ENCODE measurements around the gene C2orf92.

C2orf92 gene

DNA sequence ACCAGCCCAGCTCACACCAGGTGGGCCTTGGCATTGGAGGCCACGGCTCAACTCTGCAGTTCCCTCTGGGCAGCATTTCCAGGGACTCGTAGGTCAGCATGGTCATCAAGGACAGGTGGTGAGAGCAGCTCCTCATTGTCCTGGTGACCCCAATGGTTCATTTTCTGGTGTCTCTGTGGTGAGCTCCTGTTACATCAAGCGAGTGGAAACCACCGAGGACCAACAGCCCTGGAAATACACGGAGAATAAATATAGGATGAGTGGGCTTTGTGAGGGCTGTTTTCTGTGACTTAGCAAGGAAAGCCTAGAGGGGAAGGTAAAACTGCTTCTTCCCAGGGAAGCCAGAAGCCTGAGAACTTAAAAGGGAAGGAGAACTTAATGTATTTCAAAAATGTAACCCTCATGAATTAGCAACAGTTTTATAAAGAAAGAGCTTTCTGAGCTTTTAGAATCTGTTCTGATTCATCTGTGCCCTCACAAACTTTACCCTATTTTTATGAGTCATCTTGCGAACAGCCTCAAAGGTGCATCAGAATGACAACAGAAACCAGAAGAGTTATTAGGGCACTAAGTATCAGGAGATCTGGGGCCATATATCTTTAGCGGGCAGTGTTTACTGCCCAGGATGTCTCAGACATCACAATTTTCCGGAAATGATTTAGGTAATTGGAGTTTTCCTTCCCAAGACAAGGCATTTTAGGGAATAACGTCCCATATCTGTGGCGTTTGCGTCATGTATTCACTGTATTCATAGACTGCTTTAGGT lies 18.7 kb downstream of the C2orf92 start:
- Histone ChIP-seq H3K9me3 (no peaks in the 10 kb centered on the region), H4K20me1 (no peaks in the 10 kb centered on the region), H3K27ac (no peak overlapping the region), H3K27me3 (no peaks in the 10 kb centered on the region), H3K36me3 (no peaks in the 10 kb centered on the region), H3K4me3 (no peak overlapping the region), H3K9ac (no peak overlapping the region), H3K4me2 (no peak overlapping the region), H3K4me1 (peaks cover 13% of the 10 kb centered on the region)
- TF ChIP-seq Cebpa-rat (IDR thresholded peaks at IDR 0.05) = no peak

DNA sequence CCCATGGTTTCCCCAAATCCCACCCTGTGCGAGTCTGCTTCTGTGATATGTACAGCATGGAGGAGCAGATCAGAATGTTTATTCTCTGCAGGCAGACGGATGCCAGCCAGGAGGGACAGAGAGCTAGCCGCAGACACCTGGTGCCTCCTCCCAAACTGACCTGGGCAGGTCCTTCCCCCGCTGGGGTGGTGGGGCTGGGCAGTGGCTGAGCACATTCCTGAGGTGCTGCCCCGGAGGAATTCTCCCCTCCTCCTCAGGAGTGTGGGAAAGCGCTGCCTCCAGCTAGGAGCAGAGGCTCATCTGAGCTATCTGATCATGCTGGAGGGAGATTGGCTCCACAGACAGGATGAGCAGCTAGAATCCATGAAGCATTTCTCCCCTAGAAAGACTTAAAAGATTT lies 21.7 kb downstream of the C2orf92 start:
- H3K27ac ChIP-seq = no peak overlapping the region
- H3K27me3 ChIP-seq = no peaks in the 10 kb centered on the region
- no peaks in the 10 kb centered on the region for H3K9me3 ChIP-seq
- H4K20me1 ChIP-seq = no peaks in the 10 kb centered on the region
- no peaks in the 10 kb centered on the region for H3K36me3 ChIP-seq
- TF ChIP-seq Cebpa-rat (IDR thresholded peaks at IDR 0.05) = no peak
- peaks cover 13% of the 10 kb centered on the region for H3K4me1 ChIP-seq
- H3K9ac ChIP-seq = no peak overlapping the region
- H3K4me3 ChIP-seq = no peak overlapping the region
- peak overlapping the region; percentile 14; the same call in 1 of the 2 replicates for H3K4me2 ChIP-seq

DNA sequence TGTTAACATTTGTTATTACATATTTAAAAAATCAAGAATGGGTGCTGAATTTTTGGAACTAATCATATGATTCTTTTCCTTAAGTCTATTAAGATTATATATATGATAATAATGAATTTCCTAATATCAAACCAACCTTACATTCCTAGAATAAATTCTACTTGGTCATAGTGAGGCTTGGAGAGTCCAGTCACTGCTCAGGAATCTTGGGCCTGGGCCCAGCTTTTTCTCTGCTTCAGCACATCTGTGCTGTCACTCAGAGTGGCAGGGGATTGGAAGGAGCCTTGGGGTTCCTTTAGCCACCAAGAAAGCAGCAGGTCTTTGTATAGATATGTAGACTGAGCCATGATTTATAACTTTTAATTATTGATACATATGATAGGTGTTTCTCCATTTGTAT lies 24.0 kb downstream of the C2orf92 start:
- Histone ChIP-seq H3K9ac (no peak overlapping the region), H3K4me3 (no peak overlapping the region), H3K36me3 (no peaks in the 10 kb centered on the region), H4K20me1 (no peaks in the 10 kb centered on the region), H3K27me3 (no peaks in the 10 kb centered on the region), H3K27ac (no peak overlapping the region), H3K9me3 (no peaks in the 10 kb centered on the region), H3K4me2 (no peak overlapping the region), H3K4me1 (peaks cover 17% of the 10 kb centered on the region)
- no peak for TF ChIP-seq Cebpa-rat (IDR thresholded peaks at IDR 0.05)

DNA sequence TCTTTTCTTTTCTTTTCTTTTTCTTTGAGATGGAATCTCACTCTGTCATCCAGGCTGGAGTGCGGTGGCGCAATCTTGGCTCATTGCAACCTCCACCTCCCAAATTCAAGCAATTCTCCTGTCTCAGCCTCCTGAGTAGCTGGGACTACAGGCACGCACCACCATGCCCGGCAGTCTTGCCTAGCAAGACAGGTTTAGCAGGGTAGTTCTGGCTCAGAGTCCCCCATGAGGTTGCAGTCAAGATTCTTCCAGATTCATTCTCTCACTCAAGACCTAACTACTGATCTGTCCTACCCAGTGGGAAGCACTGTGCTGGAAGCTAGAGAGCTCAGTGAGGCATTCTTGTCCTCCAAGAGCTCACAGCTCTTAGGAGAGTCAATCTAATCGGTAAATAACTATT lies 26.2 kb downstream of the C2orf92 start:
- no peaks in the 10 kb centered on the region for H3K9me3 ChIP-seq
- H3K36me3 ChIP-seq = no peaks in the 10 kb centered on the region
- no peak overlapping the region for H3K4me3 ChIP-seq
- H4K20me1 ChIP-seq = no peaks in the 10 kb centered on the region
- no peak overlapping the region for H3K4me2 ChIP-seq
- no peak for TF ChIP-seq Cebpa-rat (IDR thresholded peaks at IDR 0.05)
- H3K27ac ChIP-seq = no peak overlapping the region
- no peaks in the 10 kb centered on the region for H3K27me3 ChIP-seq
- peaks cover 30% of the 10 kb centered on the region for H3K4me1 ChIP-seq
- no peak overlapping the region for H3K9ac ChIP-seq

DNA sequence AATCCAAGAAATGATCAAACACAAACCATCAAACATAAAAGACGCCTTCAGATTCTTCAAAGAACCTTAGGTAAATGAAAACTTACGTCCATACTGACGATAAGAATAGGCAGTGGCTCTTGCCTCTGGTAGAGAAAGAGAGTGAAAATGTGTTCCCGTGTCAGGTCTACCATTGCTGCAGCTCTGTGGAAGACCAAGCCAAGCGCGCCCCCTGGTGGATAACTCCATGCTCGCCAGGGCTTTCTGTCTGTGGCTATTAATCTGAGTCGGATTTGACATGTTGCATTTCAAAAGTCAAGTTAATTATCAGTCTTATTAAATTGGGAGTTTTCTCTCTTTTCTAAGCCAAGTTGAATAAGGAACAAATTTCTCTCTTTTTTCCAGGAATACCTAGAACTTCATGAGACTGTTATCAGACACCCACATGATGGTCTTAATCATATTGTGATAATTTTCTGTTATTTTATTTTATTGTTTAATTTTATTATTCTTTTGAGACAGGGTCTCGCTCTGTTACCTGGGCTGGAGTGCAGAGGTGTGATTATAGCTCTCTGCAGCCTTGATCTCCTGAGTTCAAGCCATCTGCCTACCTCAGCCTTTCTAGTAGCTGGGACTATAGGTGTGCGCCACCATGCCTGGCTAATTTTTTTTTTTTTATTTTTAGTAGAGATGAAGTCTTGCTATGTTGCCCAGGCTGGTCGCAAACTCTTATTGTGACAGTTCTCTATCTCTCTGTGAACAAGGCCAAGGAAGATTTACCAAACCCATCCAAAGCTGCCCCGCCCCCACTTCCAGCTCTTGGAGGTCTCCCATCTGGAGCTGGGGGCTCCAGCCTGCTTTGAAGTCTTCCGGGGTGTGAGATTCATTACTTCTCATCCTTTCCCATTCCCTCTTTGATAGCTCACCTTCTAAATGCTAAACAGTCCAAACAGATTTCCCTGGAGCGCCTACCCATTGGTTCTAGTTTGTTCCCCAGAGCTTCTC lies 28.0 kb downstream of the C2orf92 start:
- Histone ChIP-seq H3K27me3 (no peaks in the 10 kb centered on the region), H3K27ac (no peak overlapping the region), H3K9ac (no peak overlapping the region), H3K36me3 (no peaks in the 10 kb centered on the region), H3K4me1 (peaks cover 44% of the 10 kb centered on the region), H3K4me2 (peak overlapping the region; percentile 39), H3K4me3 (no peak overlapping the region), H3K9me3 (no peaks in the 10 kb centered on the region), H4K20me1 (no peaks in the 10 kb centered on the region)
- TF ChIP-seq Cebpa-rat (IDR thresholded peaks at IDR 0.05) = no peak

DNA sequence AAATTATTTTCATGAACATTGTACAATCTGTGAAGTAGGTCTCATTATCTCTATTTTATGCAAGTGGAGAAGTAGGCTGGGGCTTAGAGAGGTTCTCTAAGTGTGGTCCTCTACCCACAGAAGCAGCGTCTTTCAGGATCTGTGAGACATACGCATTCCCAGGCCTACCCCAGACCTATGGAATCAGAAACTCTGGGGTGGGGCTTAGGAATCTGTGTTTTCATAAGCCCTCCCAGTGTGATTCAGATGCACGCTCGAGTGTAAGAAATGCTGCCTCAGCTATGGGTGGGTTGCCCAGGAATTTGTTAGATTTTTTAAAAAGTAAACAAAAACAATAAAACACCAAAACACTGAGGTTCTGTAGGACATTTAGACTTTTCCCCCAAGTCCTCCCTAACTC lies 29.0 kb downstream of the C2orf92 start:
- Histone ChIP-seq H4K20me1 (no peaks in the 10 kb centered on the region), H3K9me3 (no peaks in the 10 kb centered on the region), H3K36me3 (no peaks in the 10 kb centered on the region), H3K27me3 (no peaks in the 10 kb centered on the region), H3K4me1 (peaks cover 54% of the 10 kb centered on the region), H3K4me3 (no peak overlapping the region), H3K4me2 (no peak overlapping the region), H3K27ac (no peak overlapping the region), H3K9ac (no peak overlapping the region)
- no peak for TF ChIP-seq Cebpa-rat (IDR thresholded peaks at IDR 0.05)

DNA sequence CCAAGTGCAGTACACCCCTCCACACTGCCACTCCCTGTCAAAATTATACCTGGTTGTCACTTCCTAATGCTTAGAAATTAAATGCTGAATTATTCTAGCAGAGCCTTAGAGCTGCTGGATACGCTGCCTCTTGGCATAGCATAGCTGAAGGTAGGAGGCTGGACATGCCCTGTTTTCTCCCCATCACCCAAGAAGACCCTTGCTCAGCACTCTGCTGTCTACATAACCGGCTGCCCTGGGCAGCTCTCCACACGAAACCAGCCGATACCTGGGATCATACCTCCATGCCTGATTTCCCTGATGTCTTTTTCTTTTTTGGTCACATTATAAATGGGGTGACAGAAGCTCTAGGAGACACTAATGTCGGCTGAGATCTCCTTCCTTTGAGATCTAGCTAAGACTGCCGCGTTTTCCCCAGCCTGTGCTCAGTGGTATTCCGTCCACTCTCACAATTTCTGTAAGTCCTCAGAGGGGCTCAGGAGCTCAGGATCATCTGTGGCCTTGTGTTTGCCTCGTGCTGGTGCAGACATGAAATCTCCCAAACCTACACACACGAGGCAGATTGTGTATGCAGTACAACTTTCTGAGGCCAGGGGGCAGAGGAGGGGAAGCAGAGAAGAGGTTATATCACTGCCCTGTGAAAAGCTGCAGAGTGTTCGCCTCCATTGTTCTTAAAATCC lies 30.4 kb downstream of the C2orf92 start:
- Histone ChIP-seq H3K4me3 (no peak overlapping the region), H3K27me3 (no peaks in the 10 kb centered on the region), H3K9ac (no peak overlapping the region), H3K4me2 (peak overlapping the region; percentile 49), H3K36me3 (no peaks in the 10 kb centered on the region), H3K27ac (no peak overlapping the region; the same call in 1 of the 2 replicates), H3K4me1 (peaks cover 60% of the 10 kb centered on the region), H3K9me3 (no peaks in the 10 kb centered on the region), H4K20me1 (no peaks in the 10 kb centered on the region)
- TF ChIP-seq Cebpa-rat (IDR thresholded peaks at IDR 0.05) = no peak

DNA sequence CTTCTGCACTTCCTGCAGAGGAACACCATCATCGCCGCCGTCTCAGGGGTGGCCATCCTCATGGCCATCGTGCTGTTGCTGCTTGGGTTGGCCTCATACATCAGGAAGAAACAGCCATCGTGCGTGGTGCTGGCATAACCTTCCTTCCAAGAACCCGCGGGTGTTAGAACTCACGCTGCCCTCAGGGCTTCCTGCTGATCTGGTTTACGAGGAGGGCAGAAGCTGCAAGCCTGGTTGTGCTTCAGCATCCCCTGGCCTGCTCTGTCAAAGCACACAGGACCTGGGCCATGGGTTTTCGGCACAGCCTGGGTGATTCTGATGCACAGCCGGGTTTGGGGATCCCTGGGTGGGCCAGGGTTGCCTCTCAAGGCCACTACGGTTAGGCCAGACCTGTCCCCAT lies 31.7 kb downstream of the C2orf92 start:
- peak overlapping the region; percentile 58; the same call in 1 of the 2 replicates for H3K9ac ChIP-seq
- no peaks in the 10 kb centered on the region for H3K27me3 ChIP-seq
- H4K20me1 ChIP-seq = no peaks in the 10 kb centered on the region
- H3K9me3 ChIP-seq = no peaks in the 10 kb centered on the region
- peaks cover 64% of the 10 kb centered on the region for H3K4me1 ChIP-seq
- H3K4me3 ChIP-seq = no peak overlapping the region
- peak overlapping the region; percentile 73 for H3K27ac ChIP-seq
- TF ChIP-seq Cebpa-rat (IDR thresholded peaks at IDR 0.05) = no peak
- H3K36me3 ChIP-seq = no peaks in the 10 kb centered on the region
- H3K4me2 ChIP-seq = peak overlapping the region; percentile 82

DNA sequence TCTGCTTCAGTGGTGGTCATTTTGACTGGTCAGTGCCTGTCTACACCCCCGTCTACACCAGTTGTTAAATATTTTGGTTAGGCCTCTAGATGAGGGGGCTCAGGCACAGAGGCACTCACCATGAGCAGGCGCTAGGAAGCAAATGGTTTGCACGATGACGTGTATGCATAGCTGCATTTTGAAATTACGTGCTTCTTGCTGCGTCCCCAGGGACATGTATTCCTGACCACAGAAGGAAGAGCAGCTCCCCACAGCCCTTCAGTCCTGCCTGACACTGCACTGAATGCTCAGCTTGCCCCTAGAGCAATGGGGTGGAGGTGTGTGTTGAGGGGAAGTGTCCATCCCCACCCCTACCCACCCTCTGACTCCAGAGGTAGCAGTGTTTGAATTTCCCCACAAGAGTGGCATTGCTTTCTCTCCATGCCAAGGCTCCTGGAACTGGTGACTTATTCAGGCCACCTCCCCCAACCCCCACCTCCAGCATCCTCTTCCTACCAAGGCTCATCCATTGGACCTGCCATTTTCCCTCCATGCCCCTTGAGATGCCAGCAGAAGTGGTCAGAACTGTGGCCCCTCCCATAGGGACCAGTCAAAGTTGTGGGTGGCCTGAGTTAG lies 32.4 kb downstream of the C2orf92 start:
- no peaks in the 10 kb centered on the region for H3K36me3 ChIP-seq

More for the DNA sequence above, 32.4 kb downstream of the C2orf92 start:
- H3K27me3 ChIP-seq = no peaks in the 10 kb centered on the region
- no peak overlapping the region for H3K4me3 ChIP-seq
- peak overlapping the region; percentile 73 for H3K27ac ChIP-seq
- no peak for TF ChIP-seq Cebpa-rat (IDR thresholded peaks at IDR 0.05)
- H3K9me3 ChIP-seq = no peaks in the 10 kb centered on the region
- peaks cover 66% of the 10 kb centered on the region for H3K4me1 ChIP-seq
- no peaks in the 10 kb centered on the region for H4K20me1 ChIP-seq
- H3K4me2 ChIP-seq = peak overlapping the region; percentile 82
- peak overlapping the region; percentile 58; the same call in 1 of the 2 replicates for H3K9ac ChIP-seq
